GM23338 (cell line): ENCODE measurements around the gene ZNF280D. TPM values are rescaled to one million over a fixed set of nuclear protein-coding genes. Genes with fewer than 3 reads are reported as not detected.

Experiments
- ATAC-seq: fragments of 200-7000 bp; cut with Tn5 transposase; 3 replicates; pipeline ENCODE4 v1.9.1; 2020
- DNase-seq: peaks from one replicate; pipeline ENCODE4 v3.0.0-alpha.2; 2015; ENCODE audit warnings: low spot score
- H2AFZ ChIP-seq: fragments of 200-600 bp; sonication (generic); 2 replicates; pipeline ENCODE4 v1.8.0; 2016; ENCODE audit warnings: antibody characterized with exemption, mild to moderate bottlenecking, moderate library complexity
- H3F3A ChIP-seq: fragments of 200-600 bp; sonication (generic); replicated peaks from 2 replicates; pipeline ENCODE4 v1.8.0; 2017; ENCODE audit warnings: antibody characterized with exemption, mixed run types, low read depth
- H3K27ac ChIP-seq: fragments of 200-600 bp; sonication (generic); 2 replicates; pipeline ENCODE4 v1.6.1; 2016; ENCODE audit warnings: low read depth
- H3K27me3 ChIP-seq: fragments of 200-600 bp; sonication (generic); 2 replicates; pipeline ENCODE4 v1.8.0; 2016; ENCODE audit warnings: mild to moderate bottlenecking, mixed run types, moderate library complexity; ENCODE audit not compliant: insufficient read depth
- H3K36me3 ChIP-seq: fragments of 200-600 bp; sonication (generic); 2 replicates; pipeline ENCODE4 v1.8.0; 2016; ENCODE audit warnings: mild to moderate bottlenecking; ENCODE audit not compliant: insufficient read depth
- H3K4me1 ChIP-seq: fragments of 200-600 bp; sonication (generic); 2 replicates; pipeline ENCODE4 v1.8.0; 2016; ENCODE audit warnings: mild to moderate bottlenecking, moderate library complexity; ENCODE audit not compliant: insufficient read depth
- H3K4me2 ChIP-seq: fragments of 200-600 bp; sonication (generic); 2 replicates; pipeline ENCODE4 v1.7.1; 2017; ENCODE audit warnings: mixed run types
- H3K4me3 ChIP-seq: fragments of 200-600 bp; sonication (generic); 2 replicates; pipeline ENCODE4 v1.6.1; 2016; ENCODE audit warnings: mixed run types
- H3K79me2 ChIP-seq: fragments of 200-600 bp; sonication (generic); replicated peaks from 2 replicates; pipeline ENCODE4 v1.8.0; 2017; ENCODE audit warnings: mild to moderate bottlenecking; ENCODE audit not compliant: insufficient read depth
- H3K9me2 ChIP-seq: fragments of 200-600 bp; sonication (generic); 2 replicates; pipeline ENCODE4 v1.8.0; 2017; ENCODE audit not compliant: insufficient read depth
- H4K20me1 ChIP-seq: fragments of 200-600 bp; sonication (generic); replicated peaks from 2 replicates; pipeline ENCODE4 v1.8.0; 2017; ENCODE audit warnings: mild to moderate bottlenecking; ENCODE audit not compliant: insufficient read depth
- H3K27ac Mint-ChIP-seq: 2 replicates; pipeline ENCODE4 v1.8.0; 2020; ENCODE audit warnings: inconsistent platforms, mild to moderate bottlenecking, moderate library complexity, mixed read lengths
- H3K27me3 Mint-ChIP-seq: 3 replicates; pipeline ENCODE4 v1.8.0; 2022; ENCODE audit warnings: low read depth, mild to moderate bottlenecking, moderate library complexity, mixed read lengths, inconsistent platforms; ENCODE audit not compliant: insufficient read depth, poor library complexity
- H3K36me3 Mint-ChIP-seq: 3 replicates; pipeline ENCODE4 v1.8.0; 2021; ENCODE audit warnings: low read depth, mild to moderate bottlenecking, inconsistent platforms, moderate library complexity, mixed read lengths
- H3K4me1 Mint-ChIP-seq: 3 replicates; pipeline ENCODE4 v1.8.0; 2020; ENCODE audit warnings: mild to moderate bottlenecking, inconsistent platforms, mixed read lengths
- H3K4me3 Mint-ChIP-seq: 3 replicates; pipeline ENCODE4 v1.8.0; 2021; ENCODE audit warnings: moderate library complexity, mild to moderate bottlenecking, inconsistent platforms, mixed read lengths
- H3K9me3 Mint-ChIP-seq: 3 replicates; pipeline ENCODE4 v1.8.0; 2020; ENCODE audit warnings: moderate library complexity, mild to moderate bottlenecking, inconsistent platforms, mixed read lengths
- CREB1 ChIP-seq: fragments of 250-450 bp; sonication (Bioruptor Pico); IDR thresholded peaks from 2 replicates; pipeline ENCODE4 v1.5.0; 2020; ENCODE audit warnings: low read depth, mild to moderate bottlenecking, moderate library complexity
- EZH2 ChIP-seq: fragments of 200-600 bp; sonication (generic); IDR thresholded peaks from one replicate; pipeline ENCODE4 v1.8.0; 2017; ENCODE audit warnings: antibody characterized with exemption, mild to moderate bottlenecking, low read depth; ENCODE audit not compliant: unreplicated experiment
- EZH2phosphoT487 ChIP-seq: fragments of 200-600 bp; sonication (generic); IDR thresholded peaks from one replicate; pipeline ENCODE4 v1.8.1; 2018; ENCODE audit warnings: antibody characterized with exemption; ENCODE audit not compliant: unreplicated experiment
- JUNB ChIP-seq: IDR thresholded peaks from one replicate; pipeline ENCODE4 v1.6.1; 2016; ENCODE audit warnings: antibody characterized with exemption; ENCODE audit not compliant: unreplicated experiment
- NANOG ChIP-seq: IDR thresholded peaks from 2 replicates; pipeline ENCODE4 v1.6.1; 2016; ENCODE audit warnings: antibody characterized with exemption, borderline replicate concordance
- POLR2AphosphoS5 ChIP-seq: IDR thresholded peaks from 2 replicates; pipeline ENCODE4 v1.6.1; 2016; ENCODE audit warnings: antibody characterized with exemption, low read depth
- STAT1 ChIP-seq: IDR thresholded peaks from one replicate; pipeline ENCODE4 v1.6.1; 2016; ENCODE audit warnings: antibody characterized with exemption; ENCODE audit not compliant: unreplicated experiment
- ZNF114 ChIP-seq: fragments of 250-450 bp; sonication (Bioruptor Pico); IDR thresholded peaks from 2 replicates; pipeline ENCODE4 v1.5.0; 2020; ENCODE audit warnings: mild to moderate bottlenecking, moderate library complexity
- ZNF331 ChIP-seq: fragments of 250-450 bp; sonication (Bioruptor Pico); IDR thresholded peaks from 2 replicates; pipeline ENCODE4 v1.5.0; 2020; ENCODE audit warnings: low read depth, mild to moderate bottlenecking, moderate library complexity
- polyA plus RNA-seq: library from polyadenylated mRNA; unstranded; fragments of >200 nt; fragmentation: Nextera tagmentation; extraction: Ambion mirVana; gene quantifications from 2 replicates; pipeline ENCODE4 v1.2.1, GENCODE V29; 2016
- total RNA-seq: library from RNA; depleted of rRNA; stranded (reverse); fragments of >200 nt; shearing (Covaris generic); gene quantifications from 2 replicates; pipeline ENCODE4 v1.2.3, GENCODE V29; 2014
- TF ChIP-seq, protein P1 (sequence below): fragments of 250-450 bp; sonication (Bioruptor Pico); IDR thresholded peaks from 2 replicates; pipeline ENCODE4 v1.5.0; 2020; ENCODE audit warnings: mild to moderate bottlenecking, moderate library complexity
- TF ChIP-seq, protein P2 (sequence below): IDR thresholded peaks from one replicate; pipeline ENCODE4 v1.6.1; 2018; ENCODE audit warnings: antibody characterized with exemption; ENCODE audit not compliant: unreplicated experiment
- TF ChIP-seq, protein P3 (sequence below): IDR thresholded peaks from 2 replicates; pipeline ENCODE4 v1.6.1; 2016; ENCODE audit warnings: antibody characterized with exemption
- TF ChIP-seq, protein P4 (sequence below), 2 experiments: fragments of 200-600 bp in 1 of 2; sonication (generic) in 1 of 2; conservative IDR thresholded peaks; 2 replicates each; pipeline versions ENCODE4 v1.5.1 to v1.6.1; 2016 to 2017; ENCODE audit warnings: antibody characterized with exemption in 2 of 2, low read depth in 2 of 2, mild to moderate bottlenecking in 2 of 2, moderate library complexity in 1 of 2

The ZNF280D gene
- total and polyA plus RNA-seq, 2 experiments from 2014 or later, result 23.3 to 32.5 TPM

DNA sequence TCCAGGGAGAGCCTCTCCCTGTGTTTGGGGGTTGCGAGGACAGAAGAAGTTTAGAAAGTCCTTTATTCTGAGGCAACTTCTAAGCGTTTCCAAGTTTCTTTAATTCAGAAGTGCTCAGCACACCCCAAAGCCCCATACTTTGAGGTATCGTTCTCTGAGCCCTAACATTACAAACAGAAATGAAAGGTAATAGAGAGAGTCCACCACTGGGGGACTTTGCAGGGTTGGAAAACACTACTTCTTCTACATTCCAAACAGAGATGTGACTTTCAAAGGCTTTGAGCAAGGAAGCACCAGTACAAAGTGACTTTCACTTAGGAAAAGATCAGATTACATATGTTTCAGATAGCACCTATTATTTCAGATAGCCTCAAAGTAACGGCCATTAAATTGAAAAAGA is 6.2 kb upstream of the ZNF280D start:
- Mint-ChIP-seq H3K27me3 (peaks cover under 1% of the 10 kb centered on the region), H3K36me3 (peaks cover 9% of the 10 kb centered on the region), H3K4me1 (peaks cover 3% of the 10 kb centered on the region; the same call in 2 of the 3 replicates), H3K9me3 (peaks cover 8% of the 10 kb centered on the region), H3K4me3 (no peak overlapping the region), H3K27ac (no peak overlapping the region)
- H3K36me3 ChIP-seq, result 0 out of 2 replicates have a peak, but pooled peaks cover 3% of the 10 kb centered on the region
- 0 out of 2 replicates have a peak overlapping the region, but pooled peaks have one; percentile 11 for H3K27ac ChIP-seq
- H3F3A ChIP-seq, result no peaks in the 10 kb centered on the region
- peak; percentile 65 for ATAC-seq
- peak overlapping the region; percentile 45; the same call in 1 of the 2 replicates for H2AFZ ChIP-seq
- no peak overlapping the region for H3K4me3 ChIP-seq
- H3K4me1 ChIP-seq, result peaks cover 23% of the 10 kb centered on the region
- no peaks in the 10 kb centered on the region for H4K20me1 ChIP-seq
- DNase-seq, result no peak
- no peaks in the 10 kb centered on the region for H3K79me2 ChIP-seq
- H3K27me3 ChIP-seq, result peaks cover 2% of the 10 kb centered on the region; the same call in 1 of the 2 replicates
- H3K4me2 ChIP-seq, result peak overlapping the region; percentile 62
- TF ChIP-seq, protein P1, sequence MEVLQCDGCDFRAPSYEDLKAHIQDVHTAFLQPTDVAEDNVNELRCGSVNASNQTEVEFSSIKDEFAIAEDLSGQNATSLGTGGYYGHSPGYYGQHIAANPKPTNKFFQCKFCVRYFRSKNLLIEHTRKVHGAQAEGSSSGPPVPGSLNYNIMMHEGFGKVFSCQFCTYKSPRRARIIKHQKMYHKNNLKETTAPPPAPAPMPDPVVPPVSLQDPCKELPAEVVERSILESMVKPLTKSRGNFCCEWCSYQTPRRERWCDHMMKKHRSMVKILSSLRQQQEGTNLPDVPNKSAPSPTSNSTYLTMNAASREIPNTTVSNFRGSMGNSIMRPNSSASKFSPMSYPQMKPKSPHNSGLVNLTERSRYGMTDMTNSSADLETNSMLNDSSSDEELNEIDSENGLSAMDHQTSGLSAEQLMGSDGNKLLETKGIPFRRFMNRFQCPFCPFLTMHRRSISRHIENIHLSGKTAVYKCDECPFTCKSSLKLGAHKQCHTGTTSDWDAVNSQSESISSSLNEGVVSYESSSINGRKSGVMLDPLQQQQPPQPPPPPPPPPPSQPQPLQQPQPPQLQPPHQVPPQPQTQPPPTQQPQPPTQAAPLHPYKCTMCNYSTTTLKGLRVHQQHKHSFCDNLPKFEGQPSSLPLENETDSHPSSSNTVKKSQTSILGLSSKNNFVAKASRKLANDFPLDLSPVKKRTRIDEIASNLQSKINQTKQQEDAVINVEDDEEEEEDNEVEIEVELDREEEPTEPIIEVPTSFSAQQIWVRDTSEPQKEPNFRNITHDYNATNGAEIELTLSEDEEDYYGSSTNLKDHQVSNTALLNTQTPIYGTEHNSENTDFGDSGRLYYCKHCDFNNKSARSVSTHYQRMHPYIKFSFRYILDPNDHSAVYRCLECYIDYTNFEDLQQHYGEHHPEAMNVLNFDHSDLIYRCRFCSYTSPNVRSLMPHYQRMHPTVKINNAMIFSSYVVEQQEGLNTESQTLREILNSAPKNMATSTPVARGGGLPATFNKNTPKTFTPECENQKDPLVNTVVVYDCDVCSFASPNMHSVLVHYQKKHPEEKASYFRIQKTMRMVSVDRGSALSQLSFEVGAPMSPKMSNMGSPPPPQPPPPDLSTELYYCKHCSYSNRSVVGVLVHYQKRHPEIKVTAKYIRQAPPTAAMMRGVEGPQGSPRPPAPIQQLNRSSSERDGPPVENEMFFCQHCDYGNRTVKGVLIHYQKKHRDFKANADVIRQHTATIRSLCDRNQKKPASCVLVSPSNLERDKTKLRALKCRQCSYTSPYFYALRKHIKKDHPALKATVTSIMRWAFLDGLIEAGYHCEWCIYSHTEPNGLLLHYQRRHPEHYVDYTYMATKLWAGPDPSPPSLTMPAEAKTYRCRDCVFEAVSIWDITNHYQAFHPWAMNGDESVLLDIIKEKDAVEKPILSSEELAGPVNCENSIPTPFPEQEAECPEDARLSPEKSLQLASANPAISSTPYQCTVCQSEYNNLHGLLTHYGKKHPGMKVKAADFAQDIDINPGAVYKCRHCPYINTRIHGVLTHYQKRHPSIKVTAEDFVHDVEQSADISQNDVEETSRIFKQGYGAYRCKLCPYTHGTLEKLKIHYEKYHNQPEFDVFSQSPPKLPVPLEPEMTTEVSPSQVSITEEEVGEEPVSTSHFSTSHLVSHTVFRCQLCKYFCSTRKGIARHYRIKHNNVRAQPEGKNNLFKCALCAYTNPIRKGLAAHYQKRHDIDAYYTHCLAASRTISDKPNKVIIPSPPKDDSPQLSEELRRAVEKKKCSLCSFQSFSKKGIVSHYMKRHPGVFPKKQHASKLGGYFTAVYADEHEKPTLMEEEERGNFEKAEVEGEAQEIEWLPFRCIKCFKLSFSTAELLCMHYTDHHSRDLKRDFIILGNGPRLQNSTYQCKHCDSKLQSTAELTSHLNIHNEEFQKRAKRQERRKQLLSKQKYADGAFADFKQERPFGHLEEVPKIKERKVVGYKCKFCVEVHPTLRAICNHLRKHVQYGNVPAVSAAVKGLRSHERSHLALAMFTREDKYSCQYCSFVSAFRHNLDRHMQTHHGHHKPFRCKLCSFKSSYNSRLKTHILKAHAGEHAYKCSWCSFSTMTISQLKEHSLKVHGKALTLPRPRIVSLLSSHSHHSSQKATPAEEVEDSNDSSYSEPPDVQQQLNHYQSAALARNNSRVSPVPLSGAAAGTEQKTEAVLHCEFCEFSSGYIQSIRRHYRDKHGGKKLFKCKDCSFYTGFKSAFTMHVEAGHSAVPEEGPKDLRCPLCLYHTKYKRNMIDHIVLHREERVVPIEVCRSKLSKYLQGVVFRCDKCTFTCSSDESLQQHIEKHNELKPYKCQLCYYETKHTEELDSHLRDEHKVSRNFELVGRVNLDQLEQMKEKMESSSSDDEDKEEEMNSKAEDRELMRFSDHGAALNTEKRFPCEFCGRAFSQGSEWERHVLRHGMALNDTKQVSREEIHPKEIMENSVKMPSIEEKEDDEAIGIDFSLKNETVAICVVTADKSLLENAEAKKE (CRISPR knock-in tag), result no peak
- TF ChIP-seq, protein P2, sequence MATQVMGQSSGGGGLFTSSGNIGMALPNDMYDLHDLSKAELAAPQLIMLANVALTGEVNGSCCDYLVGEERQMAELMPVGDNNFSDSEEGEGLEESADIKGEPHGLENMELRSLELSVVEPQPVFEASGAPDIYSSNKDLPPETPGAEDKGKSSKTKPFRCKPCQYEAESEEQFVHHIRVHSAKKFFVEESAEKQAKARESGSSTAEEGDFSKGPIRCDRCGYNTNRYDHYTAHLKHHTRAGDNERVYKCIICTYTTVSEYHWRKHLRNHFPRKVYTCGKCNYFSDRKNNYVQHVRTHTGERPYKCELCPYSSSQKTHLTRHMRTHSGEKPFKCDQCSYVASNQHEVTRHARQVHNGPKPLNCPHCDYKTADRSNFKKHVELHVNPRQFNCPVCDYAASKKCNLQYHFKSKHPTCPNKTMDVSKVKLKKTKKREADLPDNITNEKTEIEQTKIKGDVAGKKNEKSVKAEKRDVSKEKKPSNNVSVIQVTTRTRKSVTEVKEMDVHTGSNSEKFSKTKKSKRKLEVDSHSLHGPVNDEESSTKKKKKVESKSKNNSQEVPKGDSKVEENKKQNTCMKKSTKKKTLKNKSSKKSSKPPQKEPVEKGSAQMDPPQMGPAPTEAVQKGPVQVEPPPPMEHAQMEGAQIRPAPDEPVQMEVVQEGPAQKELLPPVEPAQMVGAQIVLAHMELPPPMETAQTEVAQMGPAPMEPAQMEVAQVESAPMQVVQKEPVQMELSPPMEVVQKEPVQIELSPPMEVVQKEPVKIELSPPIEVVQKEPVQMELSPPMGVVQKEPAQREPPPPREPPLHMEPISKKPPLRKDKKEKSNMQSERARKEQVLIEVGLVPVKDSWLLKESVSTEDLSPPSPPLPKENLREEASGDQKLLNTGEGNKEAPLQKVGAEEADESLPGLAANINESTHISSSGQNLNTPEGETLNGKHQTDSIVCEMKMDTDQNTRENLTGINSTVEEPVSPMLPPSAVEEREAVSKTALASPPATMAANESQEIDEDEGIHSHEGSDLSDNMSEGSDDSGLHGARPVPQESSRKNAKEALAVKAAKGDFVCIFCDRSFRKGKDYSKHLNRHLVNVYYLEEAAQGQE, result no peak
- TF ChIP-seq EZH2 (no peak), EZH2phosphoT487 (no peak), CREB1 (CRISPR knock-in tag) (no peak), POLR2AphosphoS5 (no peak), ZNF114 (no peak), STAT1 (no peak), ZNF331 (no peak), JUNB (no peak), NANOG (no peak)
- TF ChIP-seq, protein P3, sequence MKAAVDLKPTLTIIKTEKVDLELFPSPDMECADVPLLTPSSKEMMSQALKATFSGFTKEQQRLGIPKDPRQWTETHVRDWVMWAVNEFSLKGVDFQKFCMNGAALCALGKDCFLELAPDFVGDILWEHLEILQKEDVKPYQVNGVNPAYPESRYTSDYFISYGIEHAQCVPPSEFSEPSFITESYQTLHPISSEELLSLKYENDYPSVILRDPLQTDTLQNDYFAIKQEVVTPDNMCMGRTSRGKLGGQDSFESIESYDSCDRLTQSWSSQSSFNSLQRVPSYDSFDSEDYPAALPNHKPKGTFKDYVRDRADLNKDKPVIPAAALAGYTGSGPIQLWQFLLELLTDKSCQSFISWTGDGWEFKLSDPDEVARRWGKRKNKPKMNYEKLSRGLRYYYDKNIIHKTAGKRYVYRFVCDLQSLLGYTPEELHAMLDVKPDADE, result no peak
- TF ChIP-seq, protein P4, sequence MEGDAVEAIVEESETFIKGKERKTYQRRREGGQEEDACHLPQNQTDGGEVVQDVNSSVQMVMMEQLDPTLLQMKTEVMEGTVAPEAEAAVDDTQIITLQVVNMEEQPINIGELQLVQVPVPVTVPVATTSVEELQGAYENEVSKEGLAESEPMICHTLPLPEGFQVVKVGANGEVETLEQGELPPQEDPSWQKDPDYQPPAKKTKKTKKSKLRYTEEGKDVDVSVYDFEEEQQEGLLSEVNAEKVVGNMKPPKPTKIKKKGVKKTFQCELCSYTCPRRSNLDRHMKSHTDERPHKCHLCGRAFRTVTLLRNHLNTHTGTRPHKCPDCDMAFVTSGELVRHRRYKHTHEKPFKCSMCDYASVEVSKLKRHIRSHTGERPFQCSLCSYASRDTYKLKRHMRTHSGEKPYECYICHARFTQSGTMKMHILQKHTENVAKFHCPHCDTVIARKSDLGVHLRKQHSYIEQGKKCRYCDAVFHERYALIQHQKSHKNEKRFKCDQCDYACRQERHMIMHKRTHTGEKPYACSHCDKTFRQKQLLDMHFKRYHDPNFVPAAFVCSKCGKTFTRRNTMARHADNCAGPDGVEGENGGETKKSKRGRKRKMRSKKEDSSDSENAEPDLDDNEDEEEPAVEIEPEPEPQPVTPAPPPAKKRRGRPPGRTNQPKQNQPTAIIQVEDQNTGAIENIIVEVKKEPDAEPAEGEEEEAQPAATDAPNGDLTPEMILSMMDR (conservative IDR thresholded peaks at IDR 0.05; ENCODE audit: low read depth in 2 of 2), result no peak
- H3K9me2 ChIP-seq, result peaks cover 5% of the 10 kb centered on the region; the same call in 1 of the 2 replicates
